ENCODE data around the gene CEACAM7.
"Not testable (repeated sequence)": the region's sequence is repeated elsewhere in the genome, so short reads cannot be mapped to it uniquely, and the experiment has no call there.

CEACAM7 gene

GRCh38 chr19:41718761-41719160, 30.7 kb upstream of the CEACAM7 start:
- H3K4me3 ChIP-seq (ENCODE audit: low read depth, low read length), result no peak overlapping the region
- no peak for DNase-seq (ENCODE audit: low read depth)
- no peak for TF ChIP-seq MYC (IDR thresholded peaks at IDR 0.05; ENCODE audit: low read depth, low read length)
- no peak for TF ChIP-seq MAX (IDR thresholded peaks at IDR 0.05; ENCODE audit: low read depth, low read length)
- TF ChIP-seq CTCF (IDR thresholded peaks at IDR 0.05; ENCODE audit: low read depth, low read length), result no peak

- TF ChIP-seq MYC (IDR thresholded peaks at IDR 0.05; ENCODE audit: low read depth, low read length) (no peak), POLR2A (IDR thresholded peaks at IDR 0.05; ENCODE audit: extremely low read depth, insufficient read length) (no peak), CTCF (IDR thresholded peaks at IDR 0.05; ENCODE audit: low read depth, low read length) (no peak), MAX (IDR thresholded peaks at IDR 0.05; ENCODE audit: low read depth, low read length) (no peak)
- no peak for DNase-seq (ENCODE audit: low read depth)
- H3K4me3 ChIP-seq (ENCODE audit: low read depth, low read length), result no peak overlapping the region
Measured at GRCh38 chr19:41714598-41714997, 26.5 kb upstream of the CEACAM7 start.

GRCh38 chr19:41711376-41712261, 23.5 kb upstream of the CEACAM7 start:
- TF ChIP-seq MYC (IDR thresholded peaks at IDR 0.05; ENCODE audit: low read depth, low read length) (no peak), MAX (IDR thresholded peaks at IDR 0.05; ENCODE audit: low read depth, low read length) (no peak)
- no peak for DNase-seq (ENCODE audit: low read depth)
- no peak overlapping the region for H3K4me3 ChIP-seq (ENCODE audit: low read depth, low read length)

- no peak for DNase-seq (ENCODE audit: low read depth)
- H3K4me3 ChIP-seq (ENCODE audit: low read depth, low read length), result no peak overlapping the region
- TF ChIP-seq CTCF (IDR thresholded peaks at IDR 0.05; ENCODE audit: low read depth, low read length), result no peak
- no peak for TF ChIP-seq MYC (IDR thresholded peaks at IDR 0.05; ENCODE audit: low read depth, low read length)
- TF ChIP-seq POLR2A (IDR thresholded peaks at IDR 0.05; ENCODE audit: extremely low read depth, insufficient read length), result no peak
- TF ChIP-seq MAX (IDR thresholded peaks at IDR 0.05; ENCODE audit: low read depth, low read length), result no peak
Measured at GRCh38 chr19:41709951-41710645, 22.0 kb upstream of the CEACAM7 start.

- DNase-seq (ENCODE audit: low read depth), result not testable (repeated sequence)
Measured at GRCh38 chr19:41709516-41709915, 21.4 kb upstream of the CEACAM7 start.

GRCh38 chr19:41708481-41708880, 20.4 kb upstream of the CEACAM7 start, which contains the start of gene CEACAM5:
TSS of gene CEACAM5 (plus strand) at chr19:41708626. CDS start at chr19:41708732, 106 bp downstream.
- TF ChIP-seq MYC (IDR thresholded peaks at IDR 0.05; ENCODE audit: low read depth, low read length) (no peak), CTCF (IDR thresholded peaks at IDR 0.05; ENCODE audit: low read depth, low read length) (no peak), MAX (IDR thresholded peaks at IDR 0.05; ENCODE audit: low read depth, low read length) (no peak), POLR2A (IDR thresholded peaks at IDR 0.05; ENCODE audit: extremely low read depth, insufficient read length) (no peak)

More at GRCh38 chr19:41709516-41709915, 21.4 kb upstream of the CEACAM7 start:
- H3K4me3 ChIP-seq (ENCODE audit: low read depth, low read length), result not testable (repeated sequence)

More at GRCh38 chr19:41708481-41708880, 20.4 kb upstream of the CEACAM7 start, which contains the start of gene CEACAM5:
- DNase-seq (ENCODE audit: low read depth), result no peak
- H3K4me3 ChIP-seq (ENCODE audit: low read depth, low read length), result no peak within 1 kb of the TSS

All from NB4 (cell line).